A549 (cell line): ENCODE measurements around the gene ADCY10. TPM values are rescaled to one million over a fixed set of nuclear protein-coding genes. Genes with fewer than 3 reads are reported as not detected.
A peak's percentile ranks its signal among the peaks of the same experiment; 100 is the strongest.

ENCODE experiments used
- ATAC-seq, 2 experiments: fragments of 200-7000 bp in 1 of 2; fragments of >200 bp in 1 of 2; cut with Nextera tagmentation in 1 of 2; cut with Tn5 transposase in 1 of 2; 3 replicates each; pipeline versions ENCODE4 v1.8.0 to v1.9.1; 2018 to 2020; ENCODE audit warnings: mild to moderate bottlenecking in 1 of 2, moderate library complexity in 1 of 2
- CTCF ChIA-PET: fragments of 300-600 bp; sonication (Branson Sonifier 250); formaldehyde crosslinking; extraction: SDS; loops from one replicate; lab custom pipeline; 2021; ENCODE audit warnings: antibody characterized with exemption, inconsistent platforms; lab: Yijun Ruan, JAX
- POLR2A ChIA-PET: fragments of 350-600 bp; formaldehyde crosslinking; extraction: SDS; loops from one replicate; lab custom pipeline; 2021; ENCODE audit warnings: antibody characterized with exemption, inconsistent platforms; lab: Yijun Ruan, JAX
- DNase-seq, 2 experiments: peaks; one replicate each; pipeline versions ENCODE4 v3.0.0 to v3.0.0-alpha.2; 2011 to 2016; ENCODE audit warnings: low read depth in 1 of 2, low spot score in 1 of 2
- FAIRE-seq: peaks from 2 replicates; lab custom pipeline; 2011; peaks lifted over from hg19 to GRCh38; lab: Jason Lieb, UNC
- H3K27ac ChIP-seq, 2 experiments: fragments of >200 bp; sonication (Bioruptor Twin); formaldehyde crosslinking; 3 replicates each; pipeline ENCODE4 v1.5.1; 2016 to 2017
- H3K4me1 ChIP-seq: fragments of >200 bp; sonication (Bioruptor Twin); formaldehyde crosslinking; 3 replicates; pipeline ENCODE4 v1.6.1; 2016
- H3K4me2 ChIP-seq: fragments of >200 bp; sonication (Bioruptor Twin); formaldehyde crosslinking; 3 replicates; pipeline ENCODE4 v1.6.1; 2016
- H3K4me3 ChIP-seq: fragments of >200 bp; sonication (Bioruptor Twin); formaldehyde crosslinking; 3 replicates; pipeline ENCODE4 v1.5.1; 2016
- H3K9me3 ChIP-seq: fragments of >200 bp; sonication (Bioruptor Twin); formaldehyde crosslinking; 3 replicates; pipeline ENCODE4 v1.6.1; 2016
- BHLHE40 ChIP-seq: IDR thresholded peaks from 2 replicates; pipeline ENCODE4 v1.6.1; 2012; ENCODE audit warnings: low read depth, low read length, inconsistent platforms
- CBX8 ChIP-seq: fragments of 200-600 bp; sonication (generic); IDR thresholded peaks from 2 replicates; pipeline ENCODE4 v1.6.1; 2016
- CEBPB ChIP-seq, 2 experiments: fragments of >200 bp in 1 of 2; sonication (Bioruptor Twin) in 1 of 2; formaldehyde crosslinking in 1 of 2; IDR thresholded peaks; 2 replicates each; pipeline ENCODE4 v1.6.1; 2012 to 2016
- CHD2 ChIP-seq: fragments of 150-350 bp; IDR thresholded peaks from 2 replicates; pipeline ENCODE4 v1.6.1; 2014; ENCODE audit warnings: low read length; ENCODE audit not compliant: partially characterized antibody
- EHF ChIP-seq: fragments of 250-450 bp; sonication (Bioruptor Pico); IDR thresholded peaks from 2 replicates; pipeline ENCODE4 v1.5.0; 2020; ENCODE audit warnings: mild to moderate bottlenecking
- EHMT2 ChIP-seq: fragments of 200-600 bp; sonication (generic); IDR thresholded peaks from 2 replicates; pipeline ENCODE4 v1.6.1; 2016; ENCODE audit warnings: antibody characterized with exemption, low read depth, mild to moderate bottlenecking, moderate library complexity
- EP300 ChIP-seq, 2 experiments: fragments of >200 bp; sonication (Bioruptor Twin); formaldehyde crosslinking; IDR thresholded peaks; 2 replicates in 1 of 2; 3 replicates in 1 of 2; pipeline ENCODE4 v1.6.1; 2016 to 2017
- FOSB ChIP-seq: fragments of 250-450 bp; sonication (Bioruptor Pico); IDR thresholded peaks from 2 replicates; pipeline ENCODE4 v1.5.0; 2020; ENCODE audit warnings: mild to moderate bottlenecking, moderate library complexity
- FOSL2 ChIP-seq, 2 experiments: fragments of 450-650 bp in 1 of 2; fragments of >200 bp in 1 of 2; sonication (Bioruptor Twin) in 1 of 2; formaldehyde crosslinking; IDR thresholded peaks; 2 replicates each; pipeline versions ENCODE4 v1.5.0 to v1.6.1; 2016 to 2020; ENCODE audit warnings: mild to moderate bottlenecking in 1 of 2, moderate library complexity in 1 of 2
- FOXS1 ChIP-seq: fragments of 250-450 bp; sonication (Bioruptor Pico); IDR thresholded peaks from 2 replicates; pipeline ENCODE4 v1.5.0; 2020; ENCODE audit warnings: mild to moderate bottlenecking, moderate library complexity
- GATA3 ChIP-seq: IDR thresholded peaks from 2 replicates; pipeline ENCODE4 v1.6.1; 2012; ENCODE audit warnings: borderline replicate concordance
- HEYL ChIP-seq: fragments of 250-450 bp; sonication (Bioruptor Pico); IDR thresholded peaks from 2 replicates; pipeline ENCODE4 v1.8.0; 2021; ENCODE audit warnings: mild to moderate bottlenecking, moderate library complexity
- HOXA7 ChIP-seq: fragments of 250-450 bp; sonication (Bioruptor Pico); IDR thresholded peaks from 2 replicates; pipeline ENCODE4 v1.5.0; 2020; ENCODE audit warnings: mild to moderate bottlenecking, moderate library complexity
- HOXB13 ChIP-seq: fragments of 250-450 bp; sonication (Bioruptor Pico); IDR thresholded peaks from 2 replicates; pipeline ENCODE4 v1.5.0; 2020; ENCODE audit warnings: low read depth, mild to moderate bottlenecking, moderate library complexity
- JUN ChIP-seq, 2 experiments: fragments of >200 bp; sonication (Bioruptor Twin); formaldehyde crosslinking; IDR thresholded peaks; 2 replicates in 1 of 2; 3 replicates in 1 of 2; pipeline ENCODE4 v1.6.1; 2016 to 2017
- JUNB ChIP-seq: fragments of >200 bp; sonication (Bioruptor Twin); formaldehyde crosslinking; IDR thresholded peaks from 2 replicates; pipeline ENCODE4 v1.6.1; 2016
- MAFK ChIP-seq: fragments of 450-650 bp; IDR thresholded peaks from 2 replicates; pipeline ENCODE4 v1.6.1; 2014; ENCODE audit not compliant: partially characterized antibody
- NFE2L2 ChIP-seq: fragments of 150-350 bp; conservative IDR thresholded peaks from 2 replicates; pipeline ENCODE4 v1.6.1; 2014; ENCODE audit warnings: low read length
- NPAS2 ChIP-seq: fragments of 250-450 bp; sonication (Bioruptor Pico); IDR thresholded peaks from 2 replicates; pipeline ENCODE4 v1.8.0; 2022; ENCODE audit warnings: mild to moderate bottlenecking, moderate library complexity, borderline replicate concordance
- NR3C1 ChIP-seq: fragments of >200 bp; sonication (Bioruptor Twin); formaldehyde crosslinking; IDR thresholded peaks from 3 replicates; pipeline ENCODE4 v1.6.1; 2017
- PHF8 ChIP-seq: fragments of 200-600 bp; sonication (generic); IDR thresholded peaks from 2 replicates; pipeline ENCODE4 v1.6.1; 2016; ENCODE audit warnings: low read depth, mild to moderate bottlenecking, antibody characterized with exemption, moderate library complexity, borderline replicate concordance
- POLR2A ChIP-seq: IDR thresholded peaks from 2 replicates; pipeline ENCODE4 v1.6.1; 2012; ENCODE audit warnings: mild to moderate bottlenecking, low read length
- POLR2AphosphoS2 ChIP-seq: conservative IDR thresholded peaks from 2 replicates; pipeline ENCODE4 v1.6.1; 2012; ENCODE audit warnings: low read length, improper control_type of control experiment, inconsistent platforms
- RAD21 ChIP-seq, 2 experiments: fragments of >200 bp in 1 of 2; sonication (Bioruptor Twin) in 1 of 2; formaldehyde crosslinking in 1 of 2; IDR thresholded peaks in 1 of 2; conservative IDR thresholded peaks in 1 of 2; 2 replicates in 1 of 2; 3 replicates in 1 of 2; pipeline ENCODE4 v1.6.1; 2012 to 2018; ENCODE audit warnings: inconsistent platforms in 1 of 2
- RNF2 ChIP-seq: fragments of 200-600 bp; sonication (generic); IDR thresholded peaks from 2 replicates; pipeline ENCODE4 v1.6.1; 2016; ENCODE audit warnings: low read depth, mild to moderate bottlenecking, antibody characterized with exemption, moderate library complexity, borderline replicate concordance
- TFCP2L1 ChIP-seq: fragments of 250-450 bp; sonication (Bioruptor Pico); IDR thresholded peaks from 2 replicates; pipeline ENCODE4 v1.5.0; 2021; ENCODE audit warnings: mild to moderate bottlenecking
- WGBS: methylation state at CpG from one replicate; pipeline ENCODE4 v1.1.6; 2017; ENCODE audit errors: missing lambda C conversion rate; 5-methylcytosine and 5-hydroxymethylcytosine counted together
- polyA plus RNA-seq, 4 experiments: library from polyadenylated mRNA; depleted of rRNA in 3 of 4; stranded (reverse); fragments of >200 nt; fragmentation: RNase III in 1 of 4; extraction: RNeasy Plus Mini Kit Qiagen cat#74134 plus additional on column Dnase treatment in 1 of 4; gene quantifications; 2 replicates in 3 of 4; 3 replicates in 1 of 4; pipeline ENCODE4 v1.2.3, GENCODE V29; 2011 to 2017
- TF ChIP-seq, protein P1 (sequence below): IDR thresholded peaks from 2 replicates; pipeline ENCODE4 v1.6.1; 2012
- TF ChIP-seq, protein P2 (sequence below): fragments of 250-450 bp; sonication (Bioruptor Pico); IDR thresholded peaks from 2 replicates; pipeline ENCODE4 v1.5.0; 2021; ENCODE audit warnings: mild to moderate bottlenecking, moderate library complexity, borderline replicate concordance
- TF ChIP-seq, protein P3 (sequence below): fragments of >200 bp; sonication (Bioruptor Twin); formaldehyde crosslinking; IDR thresholded peaks from 3 replicates; pipeline ENCODE4 v1.5.1; 2016
- TF ChIP-seq, protein P4 (sequence below): IDR thresholded peaks from 2 replicates; pipeline ENCODE4 v1.6.1; 2012; ENCODE audit warnings: low read depth, borderline replicate concordance

Gene ADCY10
- polyA plus RNA-seq, 2 of the 4 experiments (the other 2 are of a cell fraction), result 0.03 to 0.18 TPM

DNA sequence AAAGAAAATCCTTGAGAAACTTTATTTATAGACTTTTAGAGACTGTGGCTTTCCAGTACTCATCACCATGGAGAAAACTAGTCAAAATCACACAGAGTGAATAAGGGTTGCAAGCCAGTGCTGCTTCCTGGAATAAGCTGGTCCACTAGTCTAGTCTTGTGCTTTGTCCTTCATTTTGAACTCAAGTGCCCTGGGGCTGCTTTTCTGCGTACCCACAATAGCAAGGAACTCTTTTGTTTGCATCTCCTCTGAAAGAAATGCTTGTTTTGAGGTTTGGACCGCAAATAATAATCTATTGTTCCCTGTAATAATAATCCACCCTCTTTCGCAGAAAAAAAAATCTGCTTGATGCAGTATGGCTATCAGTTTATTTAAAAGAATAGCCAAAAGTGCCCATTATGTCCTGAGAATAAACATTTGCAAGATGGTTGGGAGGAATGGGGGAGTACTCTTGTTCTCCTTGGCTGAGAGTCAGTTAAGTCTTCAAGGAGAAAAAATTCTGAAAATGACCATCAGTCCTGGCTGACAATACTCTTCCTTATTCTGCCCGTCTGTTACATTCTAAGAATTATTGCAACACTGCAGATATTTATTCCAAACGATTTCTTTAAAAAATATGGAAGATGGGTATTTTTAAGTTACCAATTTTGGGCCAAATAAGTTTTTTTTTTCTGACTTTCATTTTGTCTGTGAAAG, 150.3 kb downstream of the ADCY10 start:
- WGBS, result 77% methylated on average over 5 of the region's 5 CpGs
- no peak overlapping the region for H3K4me2 ChIP-seq

DNA sequence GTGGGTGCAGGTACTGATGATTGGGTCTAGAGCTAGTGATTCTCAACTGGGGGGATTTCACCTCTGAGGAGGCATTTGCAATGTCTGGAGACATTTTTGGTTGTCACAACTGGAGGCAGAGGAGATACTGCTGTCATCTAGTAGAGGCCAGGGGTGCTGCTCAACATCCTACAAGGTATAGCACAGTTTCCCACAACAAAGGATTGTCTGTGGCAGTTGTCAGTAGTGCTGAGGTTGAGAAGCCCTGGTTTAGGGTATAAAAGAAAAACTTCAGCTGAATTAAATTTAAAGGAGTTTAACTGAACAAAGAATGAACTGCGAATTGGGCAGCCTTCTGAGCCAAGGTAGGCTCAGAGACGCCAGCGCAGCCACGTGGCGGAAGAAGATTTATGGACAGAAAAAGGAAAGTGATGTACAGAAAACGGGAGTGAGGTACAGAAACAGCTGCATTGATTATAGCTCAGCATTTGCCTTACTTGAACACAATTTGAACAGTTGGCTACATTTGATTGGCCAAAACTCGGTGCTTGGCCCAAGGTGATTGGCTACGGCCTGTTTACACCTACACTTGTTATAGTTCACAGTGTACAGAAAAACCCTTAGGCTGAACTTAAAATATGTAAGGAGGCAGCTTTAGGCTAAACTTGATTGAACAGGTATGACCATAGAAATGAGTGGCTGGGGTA, 151.7 kb downstream of the ADCY10 start:
- TF ChIP-seq POLR2AphosphoS2 (no peak), FOXS1 (CRISPR knock-in tag) (no peak), EHMT2 (no peak), JUNB (no peak), FOSB (CRISPR knock-in tag) (no peak), CHD2 (no peak), NPAS2 (CRISPR knock-in tag) (no peak), CEBPB (IDR thresholded peaks at IDR 0.05) (no peak), POLR2A (no peak), TFCP2L1 (CRISPR knock-in tag) (no peak), EP300 (IDR thresholded peaks at IDR 0.05) (no peak), FOSL2 (IDR thresholded peaks at IDR 0.05) (no peak), FOSL2 (CRISPR knock-in tag; IDR thresholded peaks at IDR 0.05) (no peak), NR3C1 (no peak), MAFK (no peak)
- TF ChIP-seq, protein P1, sequence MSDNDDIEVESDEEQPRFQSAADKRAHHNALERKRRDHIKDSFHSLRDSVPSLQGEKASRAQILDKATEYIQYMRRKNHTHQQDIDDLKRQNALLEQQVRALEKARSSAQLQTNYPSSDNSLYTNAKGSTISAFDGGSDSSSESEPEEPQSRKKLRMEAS, result no peak

More for the DNA sequence above, 150.3 kb downstream of the ADCY10 start:
- FAIRE-seq (no peak), DNase-seq (no peak), ATAC-seq (no peak)
- Histone ChIP-seq H3K9me3 (no peaks in the 10 kb centered on the region), H3K27ac (no peak overlapping the region), H3K4me1 (0 out of 3 replicates have a peak, but pooled peaks cover 5% of the 10 kb centered on the region), H3K4me3 (no peak overlapping the region)
- POLR2A ChIA-PET, result no interaction called here
- TF ChIP-seq HOXA7 (CRISPR knock-in tag) (no peak), PHF8 (no peak), GATA3 (no peak), JUNB (no peak)
- TF ChIP-seq, protein P2, sequence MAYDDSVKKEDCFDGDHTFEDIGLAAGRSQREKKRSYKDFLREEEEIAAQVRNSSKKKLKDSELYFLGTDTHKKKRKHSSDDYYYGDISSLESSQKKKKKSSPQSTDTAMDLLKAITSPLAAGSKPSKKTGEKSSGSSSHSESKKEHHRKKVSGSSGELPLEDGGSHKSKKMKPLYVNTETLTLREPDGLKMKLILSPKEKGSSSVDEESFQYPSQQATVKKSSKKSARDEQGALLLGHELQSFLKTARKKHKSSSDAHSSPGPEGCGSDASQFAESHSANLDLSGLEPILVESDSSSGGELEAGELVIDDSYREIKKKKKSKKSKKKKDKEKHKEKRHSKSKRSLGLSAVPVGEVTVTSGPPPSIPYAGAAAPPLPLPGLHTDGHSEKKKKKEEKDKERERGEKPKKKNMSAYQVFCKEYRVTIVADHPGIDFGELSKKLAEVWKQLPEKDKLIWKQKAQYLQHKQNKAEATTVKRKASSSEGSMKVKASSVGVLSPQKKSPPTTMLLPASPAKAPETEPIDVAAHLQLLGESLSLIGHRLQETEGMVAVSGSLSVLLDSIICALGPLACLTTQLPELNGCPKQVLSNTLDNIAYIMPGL (CRISPR knock-in tag), result no peak
- CTCF ChIA-PET, result interaction anchor here (0.7 to 1.1 kb wide), 2 partner anchors 11 to 76 kb away, joined by 3 read pairs; no protein-coding TSS in a partner anchor

DNA sequence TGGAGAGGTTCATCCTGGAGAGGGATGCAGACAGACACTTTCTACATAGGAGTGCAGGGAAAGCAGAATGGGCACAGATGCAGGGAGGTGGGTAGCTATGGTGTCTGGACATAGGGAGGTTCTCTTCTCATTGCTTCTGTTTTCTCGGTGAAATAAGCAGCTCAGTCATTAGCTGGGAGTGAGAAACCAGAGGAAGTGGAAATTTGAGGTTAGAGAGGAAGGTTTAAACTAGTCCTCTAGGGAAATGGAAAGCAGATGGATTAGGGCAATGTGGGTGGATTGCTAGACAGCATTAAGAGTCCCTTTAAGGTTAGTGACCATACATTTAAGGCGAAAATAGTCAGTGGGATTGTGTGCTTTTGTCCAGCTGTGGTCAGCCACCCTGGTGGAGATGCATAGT, 152.5 kb downstream of the ADCY10 start:
- 52% methylated on average over 2 of the region's 2 CpGs for WGBS
- H3K4me1 ChIP-seq, result 0 out of 3 replicates have a peak, but pooled peaks cover 9% of the 10 kb centered on the region
- ATAC-seq, result peak in 1 of 2 experiments; percentile 33; a peak in 1 of 6 replicates
- TF ChIP-seq EHF (CRISPR knock-in tag), result no peak
- TF ChIP-seq RNF2, result no peak
- TF ChIP-seq, protein P3, sequence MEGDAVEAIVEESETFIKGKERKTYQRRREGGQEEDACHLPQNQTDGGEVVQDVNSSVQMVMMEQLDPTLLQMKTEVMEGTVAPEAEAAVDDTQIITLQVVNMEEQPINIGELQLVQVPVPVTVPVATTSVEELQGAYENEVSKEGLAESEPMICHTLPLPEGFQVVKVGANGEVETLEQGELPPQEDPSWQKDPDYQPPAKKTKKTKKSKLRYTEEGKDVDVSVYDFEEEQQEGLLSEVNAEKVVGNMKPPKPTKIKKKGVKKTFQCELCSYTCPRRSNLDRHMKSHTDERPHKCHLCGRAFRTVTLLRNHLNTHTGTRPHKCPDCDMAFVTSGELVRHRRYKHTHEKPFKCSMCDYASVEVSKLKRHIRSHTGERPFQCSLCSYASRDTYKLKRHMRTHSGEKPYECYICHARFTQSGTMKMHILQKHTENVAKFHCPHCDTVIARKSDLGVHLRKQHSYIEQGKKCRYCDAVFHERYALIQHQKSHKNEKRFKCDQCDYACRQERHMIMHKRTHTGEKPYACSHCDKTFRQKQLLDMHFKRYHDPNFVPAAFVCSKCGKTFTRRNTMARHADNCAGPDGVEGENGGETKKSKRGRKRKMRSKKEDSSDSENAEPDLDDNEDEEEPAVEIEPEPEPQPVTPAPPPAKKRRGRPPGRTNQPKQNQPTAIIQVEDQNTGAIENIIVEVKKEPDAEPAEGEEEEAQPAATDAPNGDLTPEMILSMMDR, result no peak
- no peak for TF ChIP-seq HOXB13 (CRISPR knock-in tag)
- no peak for TF ChIP-seq CHD2
- no peak for TF ChIP-seq RAD21 (conservative IDR thresholded peaks at IDR 0.05 in 1 of 2, IDR thresholded peaks at IDR 0.05 in 1 of 2)
- TF ChIP-seq HEYL (CRISPR knock-in tag), result no peak
- TF ChIP-seq, protein P4, sequence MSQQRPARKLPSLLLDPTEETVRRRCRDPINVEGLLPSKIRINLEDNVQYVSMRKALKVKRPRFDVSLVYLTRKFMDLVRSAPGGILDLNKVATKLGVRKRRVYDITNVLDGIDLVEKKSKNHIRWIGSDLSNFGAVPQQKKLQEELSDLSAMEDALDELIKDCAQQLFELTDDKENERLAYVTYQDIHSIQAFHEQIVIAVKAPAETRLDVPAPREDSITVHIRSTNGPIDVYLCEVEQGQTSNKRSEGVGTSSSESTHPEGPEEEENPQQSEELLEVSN, result no peak
- TF ChIP-seq FOXS1 (CRISPR knock-in tag), result no peak
- no peak for TF ChIP-seq CBX8
- no peak for TF ChIP-seq JUN (IDR thresholded peaks at IDR 0.05)
- TF ChIP-seq BHLHE40, result no peak
- TF ChIP-seq NFE2L2, result no peak

More for the DNA sequence above, 151.7 kb downstream of the ADCY10 start:
- no peak for DNase-seq
- FAIRE-seq, result no peak
- H3K9me3 ChIP-seq, result no peaks in the 10 kb centered on the region
- 96% methylated on average over 8 of the region's 8 CpGs for WGBS
- H3K4me1 ChIP-seq, result 0 out of 3 replicates have a peak, but pooled peaks cover 5% of the 10 kb centered on the region
- no peak; a peak in 1 of 6 replicates for ATAC-seq
- CTCF ChIA-PET, result interaction anchor here (0.6 to 2.3 kb wide), 6 partner anchors 9 to 74 kb away, joined by 3 to 7 read pairs (median 5); no protein-coding TSS in a partner anchor
- no peak overlapping the region for H3K4me3 ChIP-seq
- POLR2A ChIA-PET, result no interaction called here
- H3K27ac ChIP-seq, result no peak overlapping the region
- H3K4me2 ChIP-seq, result no peak overlapping the region

More for the DNA sequence above, 152.5 kb downstream of the ADCY10 start:
- Histone ChIP-seq H3K4me3 (no peak overlapping the region), H3K27ac (no peak overlapping the region), H3K4me2 (no peak overlapping the region), H3K9me3 (no peaks in the 10 kb centered on the region)
- FAIRE-seq, result no peak
- ChIA-PET POLR2A (no interaction called here), CTCF (interaction anchor here (0.6 to 2.3 kb wide), 7 partner anchors 16 to 74 kb away, joined by 3 to 7 read pairs (median 4); no protein-coding TSS in a partner anchor)
- DNase-seq, result no peak
